Frontal cortex (tissue), 4 donors: ENCODE data around the gene PTGER3. TPM values are rescaled to one million over a fixed set of nuclear protein-coding genes. Genes with fewer than 3 reads are reported as not detected.
"Not testable (repeated sequence)": the region's sequence is repeated elsewhere in the genome, so short reads cannot be mapped to it uniquely, and the experiment has no call there.

Experiments used
- DNase-seq, 2 donors: peaks; one replicate each; pipeline ENCODE4 v3.0.0; 2012; ENCODE audit warnings: low spot score in 2 of 2
- FAIRE-seq: peaks from 2 replicates; lab custom pipeline; 2012; peaks lifted over from hg19 to GRCh38; lab: Jason Lieb, UNC
- total RNA-seq: library from RNA; depleted of rRNA; stranded (reverse); fragments of >200 nt; gene quantifications from one replicate; pipeline ENCODE4 v1.2.3, GENCODE V29; 2014
- donor health status: control.
- donor health status: control.
- donor health status: control.

The PTGER3 gene
- total RNA-seq, 1 donor from 2014 or later: 2.4 TPM

GRCh38 chr1:71019233-71019969, 28.2 kb downstream of the PTGER3 start:
- no peak for FAIRE-seq

GRCh38 chr1:71018791-71019190, 28.8 kb downstream of the PTGER3 start:
- no peak for DNase-seq
- FAIRE-seq: no peak

More at GRCh38 chr1:71019233-71019969, 28.2 kb downstream of the PTGER3 start:
- DNase-seq: no peak

- no peak for DNase-seq
- FAIRE-seq: no peak
Measured at GRCh38 chr1:71015745-71016144, 31.9 kb downstream of the PTGER3 start.

- FAIRE-seq (no peak), DNase-seq (no peak)
Measured at GRCh38 chr1:71014178-71014579, 33.4 kb downstream of the PTGER3 start.

- FAIRE-seq (no peak), DNase-seq (no peak)
Measured at GRCh38 chr1:71002709-71003475, 44.7 kb downstream of the PTGER3 start.

GRCh38 chr1:71001624-71002023, 46.0 kb downstream of the PTGER3 start:
- DNase-seq (no peak), FAIRE-seq (no peak)

GRCh38 chr1:70997793-70998192, 49.8 kb downstream of the PTGER3 start:
- FAIRE-seq: no peak
- no peak for DNase-seq

- DNase-seq: no peak
- no peak for FAIRE-seq
Measured at GRCh38 chr1:70994753-70995268, 52.8 kb downstream of the PTGER3 start.

- DNase-seq (no peak), FAIRE-seq (no peak)
Measured at GRCh38 chr1:70993798-70994197, 53.8 kb downstream of the PTGER3 start.

- FAIRE-seq: no peak
Measured at GRCh38 chr1:70992521-70992920, 55.1 kb downstream of the PTGER3 start.

GRCh38 chr1:70990469-70991253, 57.0 kb downstream of the PTGER3 start:
- FAIRE-seq (no peak), DNase-seq (no peak)

More at GRCh38 chr1:70992521-70992920, 55.1 kb downstream of the PTGER3 start:
- no peak for DNase-seq

- DNase-seq (no peak), FAIRE-seq (no peak)
Measured at GRCh38 chr1:70987497-70987896, 60.1 kb downstream of the PTGER3 start.

GRCh38 chr1:70985776-70986225, 61.8 kb downstream of the PTGER3 start:
- DNase-seq, FAIRE-seq: not testable (repeated sequence)

GRCh38 chr1:70985278-70985677, 62.3 kb downstream of the PTGER3 start:
- FAIRE-seq, DNase-seq: not testable (repeated sequence)

GRCh38 chr1:70980361-70980760, 67.3 kb downstream of the PTGER3 start:
- FAIRE-seq: no peak
- no peak for DNase-seq

- DNase-seq: no peak
- no peak for FAIRE-seq
Measured at GRCh38 chr1:70979881-70980280, 67.7 kb downstream of the PTGER3 start.

GRCh38 chr1:70979313-70979712, 68.3 kb downstream of the PTGER3 start:
- FAIRE-seq (no peak), DNase-seq (no peak)

GRCh38 chr1:70978623-70979022, 69.0 kb downstream of the PTGER3 start:
- FAIRE-seq: no peak
- no peak for DNase-seq

- FAIRE-seq (no peak), DNase-seq (no peak)
Measured at GRCh38 chr1:70977575-70977974, 70.0 kb downstream of the PTGER3 start.

GRCh38 chr1:70977041-70977440, 70.6 kb downstream of the PTGER3 start:
- FAIRE-seq (no peak), DNase-seq (no peak)
